PC-9 (cell line): ENCODE data around the gene TRIM28. TPM values are rescaled to one million over a fixed set of nuclear protein-coding genes. Genes with fewer than 3 reads are reported as not detected.

Experiments
- BruUV-seq: library from RNA; stranded (reverse); fragments of 400-500 nt; replicated peaks from 2 replicates; lab custom pipeline; 2021; lab: Mats Ljungman, UMichigan
- CTCF ChIA-PET: fragments of 300-600 bp; sonication (Branson Sonifier 250); formaldehyde crosslinking; loops from one replicate; lab custom pipeline; 2022; ENCODE audit warnings: antibody characterized with exemption; lab: Charles Lee
- POLR2A ChIA-PET: fragments of 300-600 bp; sonication (Branson Sonifier 250); formaldehyde crosslinking; loops from one replicate; lab custom pipeline; 2022; ENCODE audit warnings: antibody characterized with exemption; ENCODE audit not compliant: unreplicated experiment; lab: Charles Lee
- DNase-seq, 2 experiments: peaks; one replicate each; pipeline versions ENCODE4 v3.0.0 to v3.0.0-alpha.2; 2015 to 2022; ENCODE audit warnings: mixed read lengths in 1 of 2
- H2AFZ ChIP-seq: fragments of 200-600 bp; sonication (generic); 2 replicates; pipeline ENCODE4 v1.8.1; 2017; ENCODE audit warnings: antibody characterized with exemption
- H3F3A ChIP-seq: fragments of 200-600 bp; sonication (generic); 2 replicates; pipeline ENCODE4 v1.8.1; 2017; ENCODE audit warnings: antibody characterized with exemption, mild to moderate bottlenecking, low read depth; ENCODE audit not compliant: insufficient read depth
- H3K27ac ChIP-seq: fragments of 200-600 bp; sonication (generic); 2 replicates; pipeline ENCODE4 v1.6.1; 2016; ENCODE audit warnings: mixed run types
- H3K27me3 ChIP-seq: fragments of 200-600 bp; sonication (generic); 2 replicates; pipeline ENCODE4 v1.6.1; 2016; ENCODE audit warnings: low read depth, mixed run types; ENCODE audit not compliant: insufficient read depth
- H3K36me3 ChIP-seq: fragments of 200-600 bp; sonication (generic); 2 replicates; pipeline ENCODE4 v1.6.1; 2016; ENCODE audit warnings: low read depth, mixed run types
- H3K4me1 ChIP-seq: fragments of 200-600 bp; sonication (generic); replicated peaks from 2 replicates; pipeline ENCODE4 v1.6.1; 2016; ENCODE audit warnings: mixed run types; ENCODE audit not compliant: insufficient read depth
- H3K4me2 ChIP-seq: fragments of 200-600 bp; sonication (generic); 2 replicates; pipeline ENCODE4 v1.6.1; 2017; ENCODE audit warnings: mixed run types
- H3K4me3 ChIP-seq: fragments of 200-600 bp; sonication (generic); 2 replicates; pipeline ENCODE4 v1.6.1; 2016; ENCODE audit warnings: mixed run types
- H3K79me2 ChIP-seq: fragments of 200-600 bp; sonication (generic); 2 replicates; pipeline ENCODE4 v1.6.1; 2017; ENCODE audit warnings: low read depth, mixed run types
- H3K9me2 ChIP-seq: fragments of 200-600 bp; sonication (generic); 2 replicates; pipeline ENCODE4 v1.8.1; 2017; ENCODE audit warnings: mild to moderate bottlenecking; ENCODE audit not compliant: insufficient read depth
- H3K9me3 ChIP-seq: fragments of 200-600 bp; sonication (generic); 2 replicates; pipeline ENCODE4 v1.8.1; 2016; ENCODE audit warnings: low read depth; ENCODE audit not compliant: insufficient read depth
- H4K20me1 ChIP-seq: fragments of 200-600 bp; sonication (generic); 2 replicates; pipeline ENCODE4 v1.8.1; 2017; ENCODE audit not compliant: insufficient read depth
- EZH2 ChIP-seq: fragments of 200-600 bp; sonication (generic); IDR thresholded peaks from 2 replicates; pipeline ENCODE4 v1.8.0; 2017; ENCODE audit warnings: antibody characterized with exemption, low read depth
- intact Hi-C: fragments of 100-400 bp; cut with micrococcal nuclease; formaldehyde crosslinking; loops from one replicate; pipeline ENCODE4 v1.10.0; 2022; ENCODE audit not compliant: unreplicated experiment
- microRNA-seq: library from miRNA; unstranded; fragments of <30 nt; microRNA quantifications from one replicate; pipeline ENCODE4 v1.2.0, GENCODE V29; 2021; ENCODE audit warnings: borderline number of aligned reads, borderline replicate concordance
- total RNA-seq: library from RNA; stranded (reverse); gene quantifications from 2 replicates; pipeline ENCODE4 v1.2.3, GENCODE V29; 2021
- TF ChIP-seq, protein P1 (sequence below): fragments of 200-600 bp; sonication (generic); conservative IDR thresholded peaks from 2 replicates; pipeline ENCODE4 v1.6.1; 2017; ENCODE audit warnings: mixed run types, antibody characterized with exemption, mild to moderate bottlenecking, moderate library complexity

The TRIM28 gene
- total RNA-seq, 1 experiment from 2014 or later: 322 TPM

DNA sequence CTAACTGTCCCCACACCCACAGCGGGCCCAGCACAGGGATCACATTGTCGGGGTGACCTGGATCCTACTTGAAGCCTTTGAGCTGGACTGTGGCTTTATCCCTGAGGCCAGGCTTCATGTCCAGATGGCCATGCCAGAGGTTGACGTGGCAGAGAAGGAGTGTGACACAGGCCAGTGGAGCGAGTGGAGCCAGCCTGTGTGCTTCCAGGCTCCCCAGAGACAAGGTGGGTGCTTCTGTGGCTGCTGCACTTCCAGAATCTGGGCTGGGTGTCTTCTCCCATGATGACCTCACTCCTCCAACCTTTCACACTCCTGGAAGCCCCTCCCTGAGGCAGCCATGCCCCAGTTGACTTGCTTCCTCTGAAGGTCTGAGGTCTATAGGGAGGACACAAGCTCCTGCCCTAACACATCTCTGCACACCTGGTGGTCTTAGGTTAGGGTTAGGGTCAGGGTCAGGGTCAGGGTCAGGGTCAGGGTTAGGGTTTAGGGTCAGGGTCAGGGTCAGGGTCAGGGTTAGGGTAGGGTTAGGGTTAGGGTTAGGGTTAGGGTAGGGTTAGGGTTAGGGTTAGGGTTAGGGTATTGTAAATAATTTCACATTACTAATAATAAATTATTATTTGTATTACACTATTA lies 42.4 kb downstream of the TRIM28 start:
- H3F3A ChIP-seq: no peaks in the 10 kb centered on the region
- intact Hi-C loops: no loop called here
- no peak overlapping the region for H2AFZ ChIP-seq
- H3K27ac ChIP-seq: no peak overlapping the region
- H3K9me3 ChIP-seq: no peaks in the 10 kb centered on the region
- DNase-seq: no peak
- no peaks in the 10 kb centered on the region for H4K20me1 ChIP-seq
- H3K4me1 ChIP-seq: no peaks in the 10 kb centered on the region
- H3K27me3 ChIP-seq: no peaks in the 10 kb centered on the region
- no peak overlapping the region for H3K4me3 ChIP-seq
- ChIA-PET CTCF (no interaction called here), POLR2A (no interaction called here)
- H3K36me3 ChIP-seq: no peaks in the 10 kb centered on the region
- BruUV-seq: no TSS peak
- H3K4me2 ChIP-seq: no peak overlapping the region
- no peaks in the 10 kb centered on the region for H3K79me2 ChIP-seq
- no peaks in the 10 kb centered on the region for H3K9me2 ChIP-seq
- no peak for TF ChIP-seq EZH2
- TF ChIP-seq, protein P1, sequence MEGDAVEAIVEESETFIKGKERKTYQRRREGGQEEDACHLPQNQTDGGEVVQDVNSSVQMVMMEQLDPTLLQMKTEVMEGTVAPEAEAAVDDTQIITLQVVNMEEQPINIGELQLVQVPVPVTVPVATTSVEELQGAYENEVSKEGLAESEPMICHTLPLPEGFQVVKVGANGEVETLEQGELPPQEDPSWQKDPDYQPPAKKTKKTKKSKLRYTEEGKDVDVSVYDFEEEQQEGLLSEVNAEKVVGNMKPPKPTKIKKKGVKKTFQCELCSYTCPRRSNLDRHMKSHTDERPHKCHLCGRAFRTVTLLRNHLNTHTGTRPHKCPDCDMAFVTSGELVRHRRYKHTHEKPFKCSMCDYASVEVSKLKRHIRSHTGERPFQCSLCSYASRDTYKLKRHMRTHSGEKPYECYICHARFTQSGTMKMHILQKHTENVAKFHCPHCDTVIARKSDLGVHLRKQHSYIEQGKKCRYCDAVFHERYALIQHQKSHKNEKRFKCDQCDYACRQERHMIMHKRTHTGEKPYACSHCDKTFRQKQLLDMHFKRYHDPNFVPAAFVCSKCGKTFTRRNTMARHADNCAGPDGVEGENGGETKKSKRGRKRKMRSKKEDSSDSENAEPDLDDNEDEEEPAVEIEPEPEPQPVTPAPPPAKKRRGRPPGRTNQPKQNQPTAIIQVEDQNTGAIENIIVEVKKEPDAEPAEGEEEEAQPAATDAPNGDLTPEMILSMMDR: no peak

Small RNA genes lying within 50 kb of the gene (microRNA-seq; reads per million reads assigned to microRNA genes)
- not detected for gene MIR6807

Other genes with a start within 250 kb of the TRIM28 start
- 19.4 and 21.3 TPM in 2 replicates for gene ERVK3-1, start 238.7 kb upstream of the TRIM28 start, total RNA-seq
- gene ZSCAN22, start 217.1 kb upstream of the TRIM28 start, total RNA-seq: 0.08 TPM in 1 of 2 replicates, not detected in the other
- 2.5 and 4.5 TPM in 2 replicates for gene A1BG, start 190.6 kb upstream of the TRIM28 start, total RNA-seq
- 7.2 and 8.6 TPM in 2 replicates for gene ZNF497, start 181.3 kb upstream of the TRIM28 start, total RNA-seq
- gene ZNF837, start 163.0 kb upstream of the TRIM28 start, total RNA-seq: 3.3 and 4.1 TPM in 2 replicates
- 941 and 961 TPM in 2 replicates for gene RPS5, start 156.8 kb upstream of the TRIM28 start, total RNA-seq
- 0.61 and 0.68 TPM in 2 replicates for gene RNF225, start 148.4 kb upstream of the TRIM28 start, total RNA-seq
- gene ZNF584, start 135.4 kb upstream of the TRIM28 start, total RNA-seq: 13.5 and 18.8 TPM in 2 replicates
- gene ZNF132, start 103.9 kb upstream of the TRIM28 start, total RNA-seq: 1.5 and 2.1 TPM in 2 replicates
- gene ZNF324B, start 92.4 kb upstream of the TRIM28 start, total RNA-seq: 4.3 and 6.1 TPM in 2 replicates
- 5.9 and 8.1 TPM in 2 replicates for gene ZNF324, start 77.0 kb upstream of the TRIM28 start, total RNA-seq
- 11.0 and 16.5 TPM in 2 replicates for gene ZNF446, start 67.7 kb upstream of the TRIM28 start, total RNA-seq
- 8.4 and 9.2 TPM in 2 replicates for gene SLC27A5, start 32.1 kb upstream of the TRIM28 start, total RNA-seq
- gene ZBTB45, start 24.3 kb upstream of the TRIM28 start, total RNA-seq: 8.1 and 8.9 TPM in 2 replicates
- 149 and 186 TPM in 2 replicates for gene CHMP2A, start 11.0 kb downstream of the TRIM28 start, total RNA-seq
- not detected in 2 replicates for gene UBE2M, start 14.5 kb downstream of the TRIM28 start, total RNA-seq
- gene MZF1, start 29.3 kb downstream of the TRIM28 start, total RNA-seq: not detected in 2 replicates